ENCODE results near the gene MYRIP. TPM values are rescaled to one million over a fixed set of nuclear protein-coding genes. Genes with fewer than 3 reads are reported as not detected.

Gene MYRIP
- total RNA-seq, 1 donor from 2014 or later, result 5.9 TPM

DNA sequence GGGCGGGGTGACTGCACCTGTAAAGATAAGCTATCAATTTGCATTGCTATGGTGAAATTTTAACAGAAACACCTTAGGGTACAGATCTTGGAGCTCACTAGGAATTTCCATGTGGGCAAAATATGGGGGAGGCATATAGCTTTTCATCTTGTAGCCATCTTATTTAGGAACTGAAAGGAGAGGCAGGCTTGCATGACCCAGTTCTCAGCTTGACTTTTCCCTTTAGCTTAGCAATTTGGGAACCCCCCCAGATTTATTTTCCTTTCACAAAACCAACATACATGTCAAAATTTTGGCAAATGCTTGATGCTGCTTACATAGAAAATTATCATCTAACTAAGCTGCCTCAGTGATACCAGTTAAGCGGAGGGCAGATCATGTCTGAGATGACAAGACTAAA lies 445.1 kb downstream of the MYRIP start:
- DNase-seq (no peak), ATAC-seq (no peak)
- no peak overlapping the region for H3K4me3 ChIP-seq
- no peaks in the 10 kb centered on the region for H3K27me3 ChIP-seq
- no peak overlapping the region for H3K27ac ChIP-seq
- TF ChIP-seq, protein P1, sequence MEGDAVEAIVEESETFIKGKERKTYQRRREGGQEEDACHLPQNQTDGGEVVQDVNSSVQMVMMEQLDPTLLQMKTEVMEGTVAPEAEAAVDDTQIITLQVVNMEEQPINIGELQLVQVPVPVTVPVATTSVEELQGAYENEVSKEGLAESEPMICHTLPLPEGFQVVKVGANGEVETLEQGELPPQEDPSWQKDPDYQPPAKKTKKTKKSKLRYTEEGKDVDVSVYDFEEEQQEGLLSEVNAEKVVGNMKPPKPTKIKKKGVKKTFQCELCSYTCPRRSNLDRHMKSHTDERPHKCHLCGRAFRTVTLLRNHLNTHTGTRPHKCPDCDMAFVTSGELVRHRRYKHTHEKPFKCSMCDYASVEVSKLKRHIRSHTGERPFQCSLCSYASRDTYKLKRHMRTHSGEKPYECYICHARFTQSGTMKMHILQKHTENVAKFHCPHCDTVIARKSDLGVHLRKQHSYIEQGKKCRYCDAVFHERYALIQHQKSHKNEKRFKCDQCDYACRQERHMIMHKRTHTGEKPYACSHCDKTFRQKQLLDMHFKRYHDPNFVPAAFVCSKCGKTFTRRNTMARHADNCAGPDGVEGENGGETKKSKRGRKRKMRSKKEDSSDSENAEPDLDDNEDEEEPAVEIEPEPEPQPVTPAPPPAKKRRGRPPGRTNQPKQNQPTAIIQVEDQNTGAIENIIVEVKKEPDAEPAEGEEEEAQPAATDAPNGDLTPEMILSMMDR (IDR thresholded peaks at IDR 0.05), result no peak
- no peaks in the 10 kb centered on the region for H3K4me1 ChIP-seq
- intact Hi-C loops (cut with DNase I), result no loop called here
- no peaks in the 10 kb centered on the region for H3K9me3 ChIP-seq
- H3K36me3 ChIP-seq, result no peaks in the 10 kb centered on the region

DNA sequence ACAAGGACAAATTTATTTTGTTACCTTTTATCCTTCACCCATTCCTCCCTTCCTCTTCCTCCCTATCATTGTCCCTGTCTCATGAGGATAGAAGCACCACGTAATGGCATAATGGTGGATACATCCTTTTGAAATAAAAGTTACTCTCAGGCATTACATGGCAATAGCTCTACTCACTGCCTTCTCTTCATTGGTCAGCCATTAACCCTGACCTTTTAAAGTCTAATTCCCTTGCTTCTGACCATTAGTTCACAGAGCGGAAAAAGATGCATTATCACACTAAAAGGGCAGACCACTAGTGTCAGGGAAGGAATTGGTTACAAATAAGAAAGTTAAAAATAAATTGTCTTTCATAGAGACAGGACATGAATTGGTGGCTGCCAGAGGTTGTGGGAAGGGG lies 445.5 kb downstream of the MYRIP start:
- H3K27ac ChIP-seq, result no peak overlapping the region
- H3K4me1 ChIP-seq, result no peaks in the 10 kb centered on the region
- ATAC-seq (no peak), DNase-seq (no peak)
- no peak overlapping the region for H3K4me3 ChIP-seq
- intact Hi-C loops (cut with DNase I), result no loop called here
- H3K9me3 ChIP-seq, result no peaks in the 10 kb centered on the region
- no peaks in the 10 kb centered on the region for H3K27me3 ChIP-seq
- H3K36me3 ChIP-seq, result no peaks in the 10 kb centered on the region
- TF ChIP-seq, protein P1 (IDR thresholded peaks at IDR 0.05), result no peak

DNA sequence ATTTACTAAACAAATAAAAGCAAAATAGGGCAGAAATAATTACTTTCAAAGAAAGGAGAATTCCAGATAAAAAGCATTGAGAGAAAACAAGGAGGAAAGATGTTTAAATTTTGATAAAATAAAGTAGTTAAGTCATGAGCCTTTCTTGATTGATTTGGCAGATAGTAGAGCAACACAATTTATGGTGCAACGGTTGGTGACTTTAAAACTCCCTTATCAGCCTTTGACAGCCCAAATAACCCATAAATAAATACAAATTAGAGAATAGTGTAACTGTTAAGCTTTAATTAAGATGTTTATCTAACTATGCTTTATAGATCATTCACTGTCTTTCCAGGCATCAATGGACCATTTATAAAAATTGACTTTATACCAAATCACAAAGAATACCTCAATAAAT lies 446.1 kb downstream of the MYRIP start:
- H3K9me3 ChIP-seq, result no peaks in the 10 kb centered on the region
- H3K4me3 ChIP-seq, result no peak overlapping the region
- H3K4me1 ChIP-seq, result no peaks in the 10 kb centered on the region
- intact Hi-C loops (cut with DNase I), result no loop called here
- TF ChIP-seq, protein P1 (IDR thresholded peaks at IDR 0.05), result no peak
- no peaks in the 10 kb centered on the region for H3K36me3 ChIP-seq
- no peaks in the 10 kb centered on the region for H3K27me3 ChIP-seq
- H3K27ac ChIP-seq, result no peak overlapping the region
- ATAC-seq (no peak), DNase-seq (no peak)

DNA sequence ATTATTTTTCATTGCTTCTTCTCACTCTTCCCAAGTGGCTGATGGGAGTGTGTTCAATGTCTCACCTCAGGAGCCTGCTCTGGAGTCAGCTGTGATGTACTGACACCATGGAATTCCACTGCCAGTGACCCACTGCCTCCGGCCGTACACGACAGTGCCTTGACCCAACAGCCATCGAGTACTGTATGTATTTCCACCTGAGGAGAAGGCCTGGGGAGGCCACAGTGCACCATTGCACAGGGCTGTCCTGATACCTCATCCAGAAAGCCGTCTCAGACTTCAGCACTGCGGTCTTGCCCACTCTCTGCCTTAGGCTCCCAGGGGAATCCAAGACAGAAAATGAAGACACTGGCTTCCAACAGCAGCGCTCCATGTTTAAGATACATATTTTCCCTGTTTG lies 448.7 kb downstream of the MYRIP start:
- no peaks in the 10 kb centered on the region for H3K36me3 ChIP-seq
- no peaks in the 10 kb centered on the region for H3K9me3 ChIP-seq
- no peaks in the 10 kb centered on the region for H3K27me3 ChIP-seq
- no peaks in the 10 kb centered on the region for H3K4me1 ChIP-seq
- ATAC-seq (no peak), DNase-seq (no peak)
- H3K4me3 ChIP-seq, result no peak overlapping the region
- TF ChIP-seq, protein P1 (IDR thresholded peaks at IDR 0.05), result no peak
- intact Hi-C loops (cut with DNase I), result no loop called here
- H3K27ac ChIP-seq, result no peak overlapping the region

DNA sequence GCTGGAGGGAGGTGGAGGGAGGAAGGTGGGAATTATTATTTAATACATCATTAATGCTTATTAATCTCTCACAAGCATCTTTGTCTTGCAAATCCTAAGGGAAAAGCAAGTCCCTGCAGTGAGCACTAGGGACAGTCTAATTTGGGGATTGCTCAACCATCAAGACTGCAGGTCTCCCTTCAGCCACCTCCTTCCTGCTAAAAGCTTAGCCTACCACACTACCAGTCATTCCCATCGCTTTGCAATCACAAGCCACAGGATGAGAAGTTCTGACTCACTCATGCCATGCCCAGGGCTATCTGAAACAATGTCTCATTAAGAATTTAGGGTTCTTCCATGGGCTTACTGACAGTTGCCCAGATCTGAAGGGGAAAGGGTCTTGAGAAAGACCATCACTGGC lies 449.1 kb downstream of the MYRIP start:
- Histone ChIP-seq H3K4me1 (no peaks in the 10 kb centered on the region), H3K36me3 (no peaks in the 10 kb centered on the region), H3K4me3 (no peak overlapping the region), H3K27ac (no peak overlapping the region), H3K27me3 (no peaks in the 10 kb centered on the region), H3K9me3 (no peaks in the 10 kb centered on the region)
- no peak for ATAC-seq
- intact Hi-C loops (cut with DNase I), result no loop called here
- DNase-seq, result no peak
- TF ChIP-seq, protein P1 (IDR thresholded peaks at IDR 0.05), result no peak

DNA sequence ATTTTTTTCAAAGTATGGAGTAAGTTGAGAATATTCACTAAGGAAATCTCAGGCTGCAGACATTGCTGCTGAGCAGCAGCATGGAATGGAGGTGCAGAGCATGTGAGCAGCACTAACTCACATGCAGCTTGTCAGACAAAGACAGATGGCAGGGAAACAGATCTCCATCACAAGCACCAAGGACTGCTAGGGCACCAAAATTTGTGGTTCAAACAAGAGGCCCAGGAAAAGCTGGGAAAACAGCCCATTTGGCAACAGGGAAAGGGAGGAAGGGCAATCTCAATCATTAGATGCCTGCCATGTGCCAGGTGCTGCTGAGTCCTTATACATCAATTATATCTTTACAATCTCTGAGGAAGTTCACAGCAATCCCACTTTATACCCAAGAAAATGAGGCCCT lies 452.9 kb downstream of the MYRIP start:
- DNase-seq, result no peak

More for the DNA sequence above, 452.9 kb downstream of the MYRIP start:
- no peaks in the 10 kb centered on the region for H3K9me3 ChIP-seq
- no peaks in the 10 kb centered on the region for H3K27me3 ChIP-seq
- H3K4me3 ChIP-seq, result no peak overlapping the region
- ATAC-seq, result no peak
- no peak overlapping the region for H3K27ac ChIP-seq
- TF ChIP-seq, protein P1 (IDR thresholded peaks at IDR 0.05), result no peak
- no peaks in the 10 kb centered on the region for H3K4me1 ChIP-seq
- H3K36me3 ChIP-seq, result no peaks in the 10 kb centered on the region
- intact Hi-C loops (cut with DNase I), result no loop called here

All from upper lobe of right lung (tissue), 1 donor.